ENCODE results near the gene ZNF71. TPM values are rescaled to one million over a fixed set of nuclear protein-coding genes. Genes with fewer than 3 reads are reported as not detected.

ZNF71 gene
- total RNA-seq, 1 donor from 2014 or later, result 17.1 TPM

DNA sequence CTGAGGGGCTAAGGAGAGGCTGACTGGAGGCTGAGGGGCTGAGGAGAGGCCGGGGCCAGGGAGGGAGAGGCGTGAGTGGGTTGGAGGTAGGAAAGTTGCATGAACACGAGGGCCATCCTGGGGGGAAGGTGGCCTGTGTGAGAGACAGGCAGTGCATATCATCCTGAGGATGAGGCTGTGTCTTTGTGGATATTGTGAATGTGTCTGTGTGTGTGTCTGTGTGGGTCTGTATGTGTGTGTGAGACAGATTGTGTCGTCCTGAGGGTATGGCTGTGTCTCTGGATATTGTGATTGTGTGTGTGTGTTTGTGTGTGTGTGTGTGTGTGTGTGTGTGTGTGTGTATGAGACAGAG, 422 bp downstream of the ZNF71 start:
- DNase-seq (ENCODE audit: low spot score, unreplicated experiment), result no peak
- TF ChIP-seq, protein P1, sequence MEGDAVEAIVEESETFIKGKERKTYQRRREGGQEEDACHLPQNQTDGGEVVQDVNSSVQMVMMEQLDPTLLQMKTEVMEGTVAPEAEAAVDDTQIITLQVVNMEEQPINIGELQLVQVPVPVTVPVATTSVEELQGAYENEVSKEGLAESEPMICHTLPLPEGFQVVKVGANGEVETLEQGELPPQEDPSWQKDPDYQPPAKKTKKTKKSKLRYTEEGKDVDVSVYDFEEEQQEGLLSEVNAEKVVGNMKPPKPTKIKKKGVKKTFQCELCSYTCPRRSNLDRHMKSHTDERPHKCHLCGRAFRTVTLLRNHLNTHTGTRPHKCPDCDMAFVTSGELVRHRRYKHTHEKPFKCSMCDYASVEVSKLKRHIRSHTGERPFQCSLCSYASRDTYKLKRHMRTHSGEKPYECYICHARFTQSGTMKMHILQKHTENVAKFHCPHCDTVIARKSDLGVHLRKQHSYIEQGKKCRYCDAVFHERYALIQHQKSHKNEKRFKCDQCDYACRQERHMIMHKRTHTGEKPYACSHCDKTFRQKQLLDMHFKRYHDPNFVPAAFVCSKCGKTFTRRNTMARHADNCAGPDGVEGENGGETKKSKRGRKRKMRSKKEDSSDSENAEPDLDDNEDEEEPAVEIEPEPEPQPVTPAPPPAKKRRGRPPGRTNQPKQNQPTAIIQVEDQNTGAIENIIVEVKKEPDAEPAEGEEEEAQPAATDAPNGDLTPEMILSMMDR (IDR thresholded peaks at IDR 0.05; ENCODE audit: unreplicated experiment), result no peak
- H3K27me3 Mint-ChIP-seq, result no peaks in the 10 kb centered on the region
- H3K36me3 Mint-ChIP-seq (ENCODE audit: insufficient read depth), result peaks cover 34% of the 10 kb centered on the region
- peak overlapping the region; percentile 87 for H3K4me3 Mint-ChIP-seq (ENCODE audit: low read depth)
- peaks cover 25% of the 10 kb centered on the region for H3K9me3 Mint-ChIP-seq (ENCODE audit: low read depth)
- peak overlapping the region; percentile 94 for H3K27ac Mint-ChIP-seq
- H3K4me1 Mint-ChIP-seq (ENCODE audit: low read depth), result peaks cover 8% of the 10 kb centered on the region

DNA sequence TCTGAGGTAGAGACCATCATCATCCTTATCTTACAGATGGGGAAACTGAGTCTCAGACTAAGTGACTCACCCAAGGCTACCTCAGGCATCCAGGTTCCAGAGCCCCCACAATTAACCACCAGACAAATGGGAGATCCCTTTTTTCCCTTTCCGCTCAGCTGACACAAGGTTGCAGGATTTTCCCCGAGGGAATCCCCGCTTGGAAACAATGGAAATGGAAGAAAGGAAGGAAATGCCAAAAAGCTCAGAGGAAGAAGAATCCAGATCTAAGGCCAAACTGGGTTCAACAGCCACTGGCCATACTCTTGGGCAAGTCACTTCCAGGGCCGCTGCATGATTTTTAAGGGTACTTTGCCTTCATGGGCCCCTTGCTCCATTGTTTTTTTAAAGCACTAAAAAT, 1.6 kb downstream of the ZNF71 start:
- Mint-ChIP-seq H3K36me3 (ENCODE audit: insufficient read depth) (peaks cover 45% of the 10 kb centered on the region), H3K9me3 (ENCODE audit: low read depth) (peaks cover 26% of the 10 kb centered on the region), H3K4me3 (ENCODE audit: low read depth) (peak overlapping the region; percentile 87)

DNA sequence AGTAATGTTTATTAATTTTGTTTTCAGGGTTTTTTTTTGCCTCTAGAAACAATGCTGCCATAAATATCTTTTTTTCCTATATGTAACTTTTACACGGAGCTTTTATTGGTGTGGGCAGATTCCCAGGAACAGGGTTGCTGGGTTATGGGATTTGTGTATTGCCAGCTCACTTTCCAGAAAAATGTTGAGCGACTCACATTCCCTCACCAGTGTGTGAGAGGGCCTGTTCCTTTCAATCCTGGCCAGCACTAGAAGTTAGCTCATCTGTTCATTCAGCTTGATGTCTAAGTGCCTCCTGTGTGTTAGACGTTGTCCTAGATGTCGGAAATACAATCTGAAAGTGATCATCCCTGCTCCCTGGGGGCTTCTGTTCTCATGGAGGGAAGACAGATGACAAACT, 2.6 kb downstream of the ZNF71 start:
- peaks cover 8% of the 10 kb centered on the region for H3K4me1 Mint-ChIP-seq (ENCODE audit: low read depth)
- peak overlapping the region; percentile 7 for H3K27ac Mint-ChIP-seq
- TF ChIP-seq, protein P1 (IDR thresholded peaks at IDR 0.05; ENCODE audit: unreplicated experiment), result no peak
- H3K9me3 Mint-ChIP-seq (ENCODE audit: low read depth), result peaks cover 32% of the 10 kb centered on the region
- DNase-seq (ENCODE audit: low spot score, unreplicated experiment), result no peak
- peaks cover 54% of the 10 kb centered on the region for H3K36me3 Mint-ChIP-seq (ENCODE audit: insufficient read depth)
- H3K4me3 Mint-ChIP-seq (ENCODE audit: low read depth), result no peak overlapping the region
- no peaks in the 10 kb centered on the region for H3K27me3 Mint-ChIP-seq

More for the DNA sequence above, 1.6 kb downstream of the ZNF71 start:
- TF ChIP-seq, protein P1 (IDR thresholded peaks at IDR 0.05; ENCODE audit: unreplicated experiment), result no peak
- Mint-ChIP-seq H3K27ac (no peak overlapping the region), H3K27me3 (no peaks in the 10 kb centered on the region), H3K4me1 (ENCODE audit: low read depth) (peaks cover 8% of the 10 kb centered on the region)
- no peak for DNase-seq (ENCODE audit: low spot score, unreplicated experiment)

DNA sequence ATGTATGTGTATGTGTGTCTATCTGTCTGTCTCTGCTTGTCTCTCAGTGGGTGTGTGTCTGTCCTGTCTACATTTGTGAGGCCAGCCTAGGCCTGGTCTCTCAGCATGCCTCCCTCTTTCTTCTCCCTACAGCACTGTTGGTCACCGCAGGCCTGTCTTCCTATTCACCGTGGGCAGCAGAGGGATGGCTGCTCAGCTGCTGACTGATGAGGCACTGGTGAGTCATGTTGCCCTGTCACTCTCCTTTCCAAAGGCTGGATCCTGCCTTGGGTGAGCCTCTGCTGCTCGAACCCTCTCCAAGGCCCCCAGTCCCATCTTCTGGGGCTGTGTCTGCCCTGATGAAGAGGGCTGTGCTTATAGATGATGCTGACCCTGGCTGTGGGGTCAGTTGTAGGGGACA, 6.3 kb downstream of the ZNF71 start:
- Mint-ChIP-seq H3K27ac (peak overlapping the region; percentile 71), H3K9me3 (ENCODE audit: low read depth) (peaks cover 55% of the 10 kb centered on the region), H3K27me3 (no peaks in the 10 kb centered on the region), H3K4me1 (ENCODE audit: low read depth) (no peaks in the 10 kb centered on the region), H3K4me3 (ENCODE audit: low read depth) (no peak overlapping the region), H3K36me3 (ENCODE audit: insufficient read depth) (peaks cover 84% of the 10 kb centered on the region)
- no peak for DNase-seq (ENCODE audit: low spot score, unreplicated experiment)
- TF ChIP-seq, protein P1 (IDR thresholded peaks at IDR 0.05; ENCODE audit: unreplicated experiment), result no peak

DNA sequence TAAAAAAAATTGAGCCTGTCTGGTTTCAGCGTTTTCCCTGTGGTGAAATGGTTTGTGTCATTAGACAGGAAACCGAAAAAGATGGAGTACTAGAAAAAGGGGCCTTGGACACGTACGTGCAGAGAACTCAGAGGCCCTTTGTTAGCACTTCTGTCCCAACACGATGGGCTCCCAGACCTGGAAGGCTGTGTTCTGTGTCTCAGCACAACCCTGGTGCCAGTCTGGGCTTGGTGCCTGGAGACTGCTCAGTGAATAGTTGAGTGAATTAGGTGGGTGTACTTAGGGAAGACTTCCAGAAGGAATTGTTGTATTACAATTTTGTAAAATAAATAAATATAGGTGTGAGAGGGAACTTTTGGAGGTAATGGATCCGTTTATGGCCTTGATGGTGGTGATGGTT, 8.7 kb downstream of the ZNF71 start:
- no peak for DNase-seq (ENCODE audit: low spot score, unreplicated experiment)
- Mint-ChIP-seq H3K4me3 (ENCODE audit: low read depth) (no peak overlapping the region), H3K27me3 (no peaks in the 10 kb centered on the region), H3K27ac (no peak overlapping the region), H3K9me3 (ENCODE audit: low read depth) (peaks cover 57% of the 10 kb centered on the region), H3K4me1 (ENCODE audit: low read depth) (no peaks in the 10 kb centered on the region), H3K36me3 (ENCODE audit: insufficient read depth) (peaks cover 85% of the 10 kb centered on the region)
- TF ChIP-seq, protein P1 (IDR thresholded peaks at IDR 0.05; ENCODE audit: unreplicated experiment), result no peak
